MG63 (cell line): Measurements from ENCODE around the gene RAB25. TPM values are rescaled to one million over a fixed set of nuclear protein-coding genes. Genes with fewer than 3 reads are reported as not detected.
A peak's percentile ranks its signal among the peaks of the same experiment; 100 is the strongest.
"Not testable (repeated sequence)": the region's sequence is repeated elsewhere in the genome, so short reads cannot be mapped to it uniquely, and the experiment has no call there.

Experiments used
- DNase-seq: peaks from one replicate; pipeline ENCODE4 v3.0.0-alpha.2; 2020
- H3K27me3 ChIP-seq: fragments of 250-450 bp; sonication (Bioruptor Pico); 2 replicates; pipeline ENCODE4 v1.5.1; 2020; ENCODE audit warnings: mild to moderate bottlenecking, moderate library complexity
- H3K36me3 ChIP-seq: fragments of 250-450 bp; sonication (Bioruptor Pico); 2 replicates; pipeline ENCODE4 v1.5.1; 2020; ENCODE audit warnings: mild to moderate bottlenecking, moderate library complexity
- H3K4me3 ChIP-seq: fragments of 250-450 bp; sonication (Bioruptor Pico); 2 replicates; pipeline ENCODE4 v1.5.1; 2020; ENCODE audit warnings: mild to moderate bottlenecking, moderate library complexity
- H3K9me3 ChIP-seq: fragments of 250-450 bp; sonication (Bioruptor Pico); 2 replicates; pipeline ENCODE4 v1.5.1; 2020; ENCODE audit warnings: mild to moderate bottlenecking, moderate library complexity
- total RNA-seq: library from RNA; depleted of rRNA; stranded (reverse); fragments of >200 nt; shearing (Covaris generic); gene quantifications from 2 replicates; pipeline ENCODE4 v1.2.3, GENCODE V29; 2014; ENCODE audit warnings: low replicate concordance; rRNA removed

The RAB25 gene
- not detected in 2 replicates for total RNA-seq

DNA sequence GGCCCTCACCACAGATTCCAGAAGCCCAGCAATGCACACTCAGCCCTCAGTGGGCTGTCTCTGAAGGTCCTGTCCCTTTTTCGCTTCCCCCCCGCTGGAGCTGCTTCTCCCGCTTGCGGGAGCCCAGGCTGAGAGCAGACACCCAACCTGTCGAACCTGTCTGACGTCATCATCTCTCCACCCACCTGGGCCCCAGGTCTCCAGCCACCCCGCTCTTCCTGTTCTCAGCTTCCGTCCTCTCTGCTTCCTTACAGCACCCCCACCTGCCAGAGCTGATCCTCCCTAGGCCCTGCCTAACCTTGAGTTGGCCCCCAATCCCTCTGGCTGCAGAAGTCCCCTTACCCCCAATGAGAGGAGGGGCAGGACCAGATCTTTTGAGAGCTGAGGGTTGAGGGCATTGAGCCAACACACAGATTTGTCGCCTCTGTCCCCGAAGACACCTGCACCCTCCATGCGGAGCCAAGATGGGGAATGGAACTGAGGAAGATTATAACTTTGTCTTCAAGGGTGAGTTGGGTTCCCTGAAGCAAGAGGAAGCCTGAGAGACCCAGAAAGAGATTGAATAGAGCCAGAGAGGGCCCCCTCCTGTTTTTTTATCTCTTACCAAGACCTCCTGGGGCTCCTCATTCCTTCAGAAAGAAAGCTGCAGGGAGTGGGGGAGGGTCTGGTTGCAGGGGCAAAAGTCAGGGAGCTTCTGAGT is at the start of gene RAB25:
RAB25 (plus strand) TSS at position 224 of the 700 bp plus-strand sequence; CDS start at position 465, 241 bp downstream.
- Histone ChIP-seq H3K9me3 (no peaks in the 10 kb centered on the region), H3K36me3 (peaks cover 4% of the 10 kb centered on the region; the same call in 1 of the 2 replicates), H3K27me3 (no peaks in the 10 kb centered on the region), H3K4me3 (no peak within 1 kb of the TSS)
- DNase-seq = no peak

DNA sequence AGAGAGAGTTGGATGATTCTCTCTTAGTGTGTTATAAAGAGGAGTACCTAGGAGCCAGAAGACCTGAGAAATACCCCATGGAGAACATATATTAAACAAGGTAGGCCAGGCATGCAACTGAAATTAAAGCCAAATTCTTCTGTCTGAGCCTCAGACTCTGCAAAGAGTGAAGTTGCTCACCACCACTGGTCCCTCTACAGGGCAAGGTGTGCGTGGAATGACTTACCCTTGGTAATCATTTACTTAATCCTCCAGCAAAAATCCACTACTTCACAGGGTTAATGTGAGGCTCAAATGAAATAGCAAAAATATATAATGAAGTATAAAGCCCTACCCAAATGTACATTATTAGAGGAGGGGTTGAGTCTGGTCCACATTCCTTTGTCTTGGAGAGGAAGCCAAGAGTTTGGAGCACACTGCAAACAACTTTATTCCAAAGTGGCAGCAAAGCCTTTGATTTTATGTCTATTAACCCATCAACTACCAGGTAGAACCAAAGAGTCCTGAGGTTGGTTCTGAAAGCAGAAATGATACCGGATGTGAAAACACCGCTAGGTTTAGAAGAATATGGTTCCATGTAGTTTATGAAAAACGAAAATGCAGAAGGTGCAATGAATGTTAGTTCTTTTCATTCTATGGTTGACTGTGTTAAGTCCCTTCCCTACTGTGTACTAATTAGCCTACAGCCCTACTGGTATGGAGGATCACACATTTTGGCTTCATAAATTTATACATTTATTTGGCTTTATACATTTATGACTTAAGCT is 48.7 kb upstream of the RAB25 start:
- no peak for DNase-seq
- no peaks in the 10 kb centered on the region for H3K9me3 ChIP-seq
- H3K27me3 ChIP-seq = no peaks in the 10 kb centered on the region
- H3K4me3 ChIP-seq = no peak overlapping the region
- peaks cover 87% of the 10 kb centered on the region for H3K36me3 ChIP-seq

DNA sequence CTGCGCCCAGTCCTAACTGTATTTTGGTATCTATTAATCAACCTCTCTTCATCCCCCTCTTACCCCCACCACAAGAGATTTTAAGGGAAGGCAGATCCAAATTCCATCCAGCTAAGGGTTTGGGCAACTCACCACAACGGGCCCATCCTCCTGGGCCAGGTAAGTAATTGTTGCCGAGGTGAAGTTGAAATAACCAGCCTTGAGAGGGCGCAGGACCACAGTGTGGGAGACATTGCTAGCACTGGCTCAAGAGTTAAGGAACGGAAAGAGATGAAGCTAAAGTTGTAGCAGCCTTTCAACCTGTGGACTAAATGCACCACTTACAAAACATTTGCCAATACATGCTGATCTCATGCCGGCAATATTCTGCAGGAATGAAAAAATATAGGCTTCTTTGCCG is 46.1 kb upstream of the RAB25 start:
- H3K27me3 ChIP-seq = no peaks in the 10 kb centered on the region
- peaks cover 97% of the 10 kb centered on the region for H3K36me3 ChIP-seq
- H3K4me3 ChIP-seq = no peak overlapping the region
- no peaks in the 10 kb centered on the region for H3K9me3 ChIP-seq
- DNase-seq = no peak

DNA sequence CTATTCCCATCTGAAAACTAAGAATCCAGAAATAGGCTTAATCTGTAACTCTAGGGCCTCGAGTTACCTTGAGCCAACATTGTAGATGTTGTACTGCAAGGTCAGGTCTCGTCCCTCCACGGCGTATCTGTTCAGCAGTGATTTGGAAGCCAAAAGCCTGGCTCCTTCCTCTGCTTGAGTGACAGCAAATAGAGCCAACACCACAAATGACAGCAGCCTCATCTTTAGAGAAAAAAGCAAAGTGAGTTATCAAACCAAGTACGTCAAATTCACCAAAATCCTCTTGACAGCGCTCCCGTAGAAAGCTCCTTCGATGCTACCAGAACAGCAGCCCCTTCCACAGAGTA is 41.0 kb upstream of the RAB25 start:
- peak overlapping the region; percentile 78 for H3K4me3 ChIP-seq
- no peaks in the 10 kb centered on the region for H3K9me3 ChIP-seq
- DNase-seq = no peak
- H3K27me3 ChIP-seq = no peaks in the 10 kb centered on the region
- peaks cover 48% of the 10 kb centered on the region for H3K36me3 ChIP-seq

- DNase-seq = peak; percentile 93
- Histone ChIP-seq H3K4me3 (peak within 1 kb of the TSS; percentile 78), H3K9me3 (no peaks in the 10 kb centered on the region)
Measured at GRCh38 chr1:156020293-156021092, 40.5 kb upstream of the RAB25 start, which contains the start of gene SSR2. Gene SSR2, minus strand, starts transcription at chr1:156020951. Its CDS starts 784 bp downstream, at chr1:156020167.

GRCh38 chr1:156021093-156021428 is 39.9 kb upstream of the RAB25 start:
- Histone ChIP-seq H3K4me3 (peak overlapping the region; percentile 78), H3K9me3 (no peaks in the 10 kb centered on the region), H3K36me3 (peaks cover 39% of the 10 kb centered on the region), H3K27me3 (no peaks in the 10 kb centered on the region)
- no peak for DNase-seq

More at GRCh38 chr1:156020293-156021092, 40.5 kb upstream of the RAB25 start, which contains the start of gene SSR2:
- Histone ChIP-seq H3K36me3 (peaks cover 45% of the 10 kb centered on the region), H3K27me3 (no peaks in the 10 kb centered on the region)

GRCh38 chr1:156021954-156022353 is 39.0 kb upstream of the RAB25 start:
- no peak overlapping the region for H3K4me3 ChIP-seq
- peaks cover 30% of the 10 kb centered on the region for H3K36me3 ChIP-seq
- no peak for DNase-seq
- H3K9me3 ChIP-seq = no peaks in the 10 kb centered on the region
- H3K27me3 ChIP-seq = no peaks in the 10 kb centered on the region

GRCh38 chr1:156024801-156025200 is 36.2 kb upstream of the RAB25 start:
- H3K27me3 ChIP-seq = no peaks in the 10 kb centered on the region
- no peak overlapping the region for H3K4me3 ChIP-seq
- H3K36me3 ChIP-seq = peaks cover 2% of the 10 kb centered on the region
- DNase-seq = no peak
- no peaks in the 10 kb centered on the region for H3K9me3 ChIP-seq

- H3K36me3 ChIP-seq = no peaks in the 10 kb centered on the region
- peak; percentile 43 for DNase-seq
- H3K9me3 ChIP-seq = no peaks in the 10 kb centered on the region
- no peak overlapping the region for H3K4me3 ChIP-seq
- no peaks in the 10 kb centered on the region for H3K27me3 ChIP-seq
Measured at GRCh38 chr1:156025876-156026275, 35.1 kb upstream of the RAB25 start.

GRCh38 chr1:156026588-156026987 is 34.4 kb upstream of the RAB25 start:
- H3K9me3 ChIP-seq = no peaks in the 10 kb centered on the region
- no peaks in the 10 kb centered on the region for H3K36me3 ChIP-seq
- H3K4me3 ChIP-seq = no peak overlapping the region
- no peaks in the 10 kb centered on the region for H3K27me3 ChIP-seq
- no peak for DNase-seq

DNA sequence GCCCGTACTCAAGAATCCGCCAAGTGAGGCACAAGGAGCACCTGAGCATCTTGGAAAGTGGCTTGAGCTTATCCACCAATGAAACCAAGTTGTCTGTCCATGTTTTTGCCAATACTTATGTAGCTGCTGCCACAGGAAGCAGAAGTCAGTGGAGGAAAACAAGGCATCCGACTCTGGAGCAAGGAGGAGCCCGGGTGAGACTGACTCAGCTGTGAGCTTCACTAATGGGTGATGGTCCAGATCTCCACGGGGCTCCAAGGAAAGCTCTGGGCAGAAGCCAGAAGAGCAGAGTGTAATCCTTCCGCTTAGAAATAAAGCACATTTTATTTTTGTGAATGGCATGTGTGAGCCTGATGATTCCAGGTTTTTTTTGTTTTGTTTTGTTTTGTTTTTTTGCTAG is 27.9 kb upstream of the RAB25 start:
- Histone ChIP-seq H3K36me3 (peaks cover 18% of the 10 kb centered on the region), H3K4me3 (no peak overlapping the region), H3K9me3 (no peaks in the 10 kb centered on the region), H3K27me3 (no peaks in the 10 kb centered on the region)
- peak; percentile 92 for DNase-seq

DNA sequence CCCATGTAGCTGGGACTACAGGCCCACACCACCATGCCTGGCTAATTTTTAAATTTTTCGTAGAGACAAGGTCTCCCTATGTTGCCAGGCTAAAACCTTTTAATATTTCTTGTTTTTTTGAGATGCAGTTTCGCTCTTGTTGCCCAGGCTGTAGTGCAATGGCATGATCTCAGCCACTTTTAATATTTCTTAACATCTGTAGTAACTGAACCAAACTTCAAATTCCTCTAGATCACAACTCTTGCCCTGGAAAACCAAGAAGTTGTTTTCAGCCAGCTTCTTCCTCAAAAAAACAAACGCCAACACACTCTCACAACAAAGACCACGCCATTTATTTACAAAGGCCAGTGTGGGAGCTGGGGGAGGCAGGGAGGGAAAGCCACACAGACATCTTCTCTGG is 26.0 kb upstream of the RAB25 start:
- H3K9me3 ChIP-seq, DNase-seq, H3K4me3 ChIP-seq, H3K27me3 ChIP-seq: not testable (repeated sequence)
- H3K36me3 ChIP-seq = peaks cover 30% of the 10 kb centered on the region

GRCh38 chr1:156042828-156043227 is 18.1 kb upstream of the RAB25 start:
- DNase-seq = no peak
- no peaks in the 10 kb centered on the region for H3K27me3 ChIP-seq
- no peaks in the 10 kb centered on the region for H3K9me3 ChIP-seq
- peaks cover 63% of the 10 kb centered on the region for H3K36me3 ChIP-seq
- no peak overlapping the region for H3K4me3 ChIP-seq

- no peaks in the 10 kb centered on the region for H3K27me3 ChIP-seq
- DNase-seq = no peak
Measured at GRCh38 chr1:156045076-156045475, 15.9 kb upstream of the RAB25 start.

GRCh38 chr1:156048663-156049258 is 12.2 kb upstream of the RAB25 start:
- Histone ChIP-seq H3K4me3 (no peak overlapping the region), H3K9me3 (no peaks in the 10 kb centered on the region), H3K36me3 (peaks cover 47% of the 10 kb centered on the region), H3K27me3 (no peaks in the 10 kb centered on the region)
- DNase-seq = peak; percentile 17

More at GRCh38 chr1:156045076-156045475, 15.9 kb upstream of the RAB25 start:
- no peak overlapping the region for H3K4me3 ChIP-seq
- H3K9me3 ChIP-seq = no peaks in the 10 kb centered on the region
- H3K36me3 ChIP-seq = peaks cover 71% of the 10 kb centered on the region

GRCh38 chr1:156050376-156050775 is 10.6 kb upstream of the RAB25 start:
- Histone ChIP-seq H3K9me3 (no peaks in the 10 kb centered on the region), H3K4me3 (no peak overlapping the region), H3K27me3 (no peaks in the 10 kb centered on the region), H3K36me3 (peaks cover 35% of the 10 kb centered on the region)
- no peak for DNase-seq
